T-cell (primary cell): ENCODE measurements around the gene SULT1A4. TPM values are rescaled to one million over a fixed set of nuclear protein-coding genes. Genes with fewer than 3 reads are reported as not detected.
A peak's percentile ranks its signal among the peaks of the same experiment; 100 is the strongest.
"Not testable (repeated sequence)": the region's sequence is repeated elsewhere in the genome, so short reads cannot be mapped to it uniquely, and the experiment has no call there.

Source experiments
- ATAC-seq, 4 experiments: fragments of 200-7000 bp in 3 of 4; fragments of 150-1000 bp in 1 of 4; cut with Tn5 transposase; replicated peaks in 1 of 4; 1 replicate in 3 of 4; 2 replicates in 1 of 4; pipeline ENCODE4 v1.10.0; 2021; ENCODE audit warnings: moderate library complexity in 3 of 4, mild to moderate bottlenecking in 2 of 4, moderate number of reproducible peaks in 1 of 4
- CTCF ChIA-PET, 2 donors: fragments of 300-600 bp; sonication (Branson Sonifier 250); formaldehyde crosslinking; loops; one replicate each; lab custom pipeline; 2022; ENCODE audit warnings: antibody characterized with exemption in 2 of 2; lab: Charles Lee
- POLR2A ChIA-PET, 2 donors: fragments of 300-600 bp; sonication (Branson Sonifier 250); formaldehyde crosslinking; loops; one replicate each; lab custom pipeline; 2022; ENCODE audit warnings: antibody characterized with exemption in 2 of 2; lab: Charles Lee
- DNase-seq, 35 experiments: peaks; one replicate each; pipeline versions ENCODE4 v3.0.0 to v3.0.0-alpha.2; 2013 to 2023
- H3K27ac ChIP-seq: one replicate; pipeline ENCODE4 v1.5.1; 2013; ENCODE audit warnings: low read length
- H3K27me3 ChIP-seq, 2 experiments: replicated peaks in 1 of 2; 1 replicate in 1 of 2; 2 replicates in 1 of 2; pipeline versions ENCODE4 v1.6.1 to v1.7.0; 2013; ENCODE audit warnings: low read length in 1 of 2, mixed read lengths in 1 of 2; ENCODE audit not compliant: control insufficient read depth in 2 of 2, insufficient read depth in 2 of 2; ENCODE audit errors: extremely low read depth in 1 of 2
- H3K36me3 ChIP-seq, 2 donors: 1 replicate in 1 of 2; 2 replicates in 1 of 2; pipeline versions ENCODE4 v1.6.1 to v1.7.0; 2013; ENCODE audit warnings: low read length in 1 of 2; ENCODE audit not compliant: control insufficient read depth in 2 of 2, insufficient read depth in 1 of 2; ENCODE audit errors: extremely low read depth in 1 of 2
- H3K4me1 ChIP-seq, 2 experiments: 1 replicate in 1 of 2; 2 replicates in 1 of 2; pipeline versions ENCODE4 v1.6.1 to v1.7.0; 2013; ENCODE audit warnings: low read length in 2 of 2, mixed read lengths in 1 of 2; ENCODE audit not compliant: insufficient read depth in 2 of 2, control insufficient read depth in 1 of 2; ENCODE audit errors: extremely low read depth in 1 of 2
- H3K4me3 ChIP-seq, 2 donors: 1 replicate in 1 of 2; 2 replicates in 1 of 2; pipeline versions ENCODE4 v1.5.1 to v1.7.0; 2013; ENCODE audit warnings: mild to moderate bottlenecking in 2 of 2, low read length in 1 of 2, moderate library complexity in 1 of 2; ENCODE audit not compliant: control insufficient read depth in 1 of 2; ENCODE audit errors: extremely low read depth in 1 of 2
- H3K9me3 ChIP-seq: 2 replicates; pipeline ENCODE4 v1.7.0; 2013
- H3K27ac Mint-ChIP-seq, 2 donors: one replicate each; pipeline ENCODE4 v1.8.0; 2020 to 2021; ENCODE audit warnings: mild to moderate bottlenecking in 2 of 2, mixed read lengths in 2 of 2
- H3K27me3 Mint-ChIP-seq, 2 donors: one replicate each; pipeline ENCODE4 v1.8.0; 2021 to 2022; ENCODE audit warnings: mixed read lengths in 2 of 2
- H3K36me3 Mint-ChIP-seq: one replicate; pipeline ENCODE4 v1.8.0; 2021; ENCODE audit warnings: mixed read lengths
- H3K4me1 Mint-ChIP-seq, 3 donors: one replicate each; pipeline ENCODE4 v1.8.0; 2020 to 2022; ENCODE audit warnings: mixed read lengths in 3 of 3, mild to moderate bottlenecking in 1 of 3
- H3K4me3 Mint-ChIP-seq, 3 donors: one replicate each; pipeline ENCODE4 v1.8.0; 2020 to 2022; ENCODE audit warnings: mild to moderate bottlenecking in 3 of 3, mixed read lengths in 3 of 3, moderate library complexity in 3 of 3
- H3K9me3 Mint-ChIP-seq, 3 donors: one replicate each; pipeline ENCODE4 v1.8.0; 2020 to 2022; ENCODE audit warnings: mixed read lengths in 3 of 3
- WGBS: methylation state at CpG from one replicate; pipeline ENCODE4 v1.1.5; 2013; ENCODE audit warnings: missing lambda C conversion rate; ENCODE audit not compliant: insufficient coverage; 5-methylcytosine and 5-hydroxymethylcytosine counted together
- total RNA-seq, 35 experiments: library from RNA in 6 of 35; stranded (reverse) in 6 of 35; fragments of 120-200 nt in 1 of 35; gene quantifications; one replicate each; pipeline versions ENCODE4 v1.2.1 to v1.2.4 and lab custom pipeline; 2013 to 2026

Gene SULT1A4
- total RNA-seq, 5 donors from 2014 or later (not counting 1 experiment from before 2014, with no cell fraction given), result 1.1 to 4.4 (median 3.5) TPM

- H3K36me3 Mint-ChIP-seq, CTCF ChIA-PET, POLR2A ChIA-PET, H3K9me3 Mint-ChIP-seq, ATAC-seq, H3K4me1 ChIP-seq, H3K27me3 Mint-ChIP-seq, H3K27ac Mint-ChIP-seq, H3K4me3 ChIP-seq, H3K4me3 Mint-ChIP-seq, H3K27ac ChIP-seq, H3K4me1 Mint-ChIP-seq, H3K27me3 ChIP-seq, H3K9me3 ChIP-seq, H3K36me3 ChIP-seq: not testable (repeated sequence)
- peak in 1 of 35 experiments; percentile 21 for DNase-seq
- no CpG with 5 or more reads among the region's 2 CpGs for WGBS
These were observed 2.1 kb upstream of the SULT1A4 start for GRCh38 chr16:29457660-29458059.

GRCh38 chr16:29460647-29461030 lies 926 bp downstream of the SULT1A4 start:
- DNase-seq, H3K4me1 ChIP-seq, H3K9me3 ChIP-seq, ATAC-seq, H3K9me3 Mint-ChIP-seq, H3K27me3 ChIP-seq, H3K4me1 Mint-ChIP-seq, H3K27ac Mint-ChIP-seq, POLR2A ChIA-PET, H3K27ac ChIP-seq, H3K27me3 Mint-ChIP-seq, CTCF ChIA-PET, H3K4me3 Mint-ChIP-seq, H3K4me3 ChIP-seq, H3K36me3 ChIP-seq, H3K36me3 Mint-ChIP-seq: not testable (repeated sequence)
- no CpG with 5 or more reads among the region's 9 CpGs for WGBS

GRCh38 chr16:29465985-29466824 lies 6.5 kb downstream of the SULT1A4 start:
- H3K4me1 Mint-ChIP-seq, H3K4me3 ChIP-seq, H3K36me3 ChIP-seq, POLR2A ChIA-PET, DNase-seq, H3K9me3 ChIP-seq, H3K4me3 Mint-ChIP-seq, H3K27ac ChIP-seq, CTCF ChIA-PET, H3K27ac Mint-ChIP-seq, H3K36me3 Mint-ChIP-seq, H3K27me3 ChIP-seq, H3K9me3 Mint-ChIP-seq, H3K4me1 ChIP-seq, H3K27me3 Mint-ChIP-seq: not testable (repeated sequence)
- WGBS, result no CpG with 5 or more reads among the region's 57 CpGs
- peak; percentile 61 to 79 (median 64) for ATAC-seq

- CTCF ChIA-PET, H3K4me1 Mint-ChIP-seq, H3K27me3 ChIP-seq, H3K27ac Mint-ChIP-seq, H3K9me3 ChIP-seq, H3K9me3 Mint-ChIP-seq, H3K36me3 Mint-ChIP-seq, H3K27me3 Mint-ChIP-seq, H3K36me3 ChIP-seq, H3K4me3 Mint-ChIP-seq, H3K27ac ChIP-seq, H3K4me1 ChIP-seq, H3K4me3 ChIP-seq, POLR2A ChIA-PET, DNase-seq: not testable (repeated sequence)
- ATAC-seq, result peak; percentile 53 to 66 (median 62)
- no CpG with 5 or more reads among the region's 33 CpGs for WGBS
These were observed 7.2 kb downstream of the SULT1A4 start for GRCh38 chr16:29466904-29467303.

GRCh38 chr16:29467654-29468366 lies 8.1 kb downstream of the SULT1A4 start:
- CTCF ChIA-PET, H3K4me3 Mint-ChIP-seq, ATAC-seq, H3K27ac Mint-ChIP-seq, H3K4me1 Mint-ChIP-seq, H3K27me3 ChIP-seq, H3K4me3 ChIP-seq, H3K4me1 ChIP-seq, H3K9me3 ChIP-seq, H3K27ac ChIP-seq, H3K36me3 Mint-ChIP-seq, H3K36me3 ChIP-seq, H3K27me3 Mint-ChIP-seq, POLR2A ChIA-PET, DNase-seq, H3K9me3 Mint-ChIP-seq: not testable (repeated sequence)
- no CpG with 5 or more reads among the region's 10 CpGs for WGBS

- H3K36me3 ChIP-seq, H3K4me1 Mint-ChIP-seq, H3K4me1 ChIP-seq, H3K27me3 ChIP-seq, POLR2A ChIA-PET, H3K9me3 ChIP-seq, H3K36me3 Mint-ChIP-seq, H3K9me3 Mint-ChIP-seq, CTCF ChIA-PET, H3K27me3 Mint-ChIP-seq: not testable (repeated sequence)
- no CpG with 5 or more reads among the region's 6 CpGs for WGBS
- ATAC-seq (peak; percentile 60 to 73 (median 66)), DNase-seq (peak in 31 of 35 experiments; percentile 0 to 59 (median 25))
- H3K27ac ChIP-seq, result peak overlapping the region; percentile 38
- peak overlapping the region in 2 of 3 donors; percentile 28 to 53 for H3K4me3 Mint-ChIP-seq
- peak overlapping the region in 1 of 2 donors; percentile 23 for H3K4me3 ChIP-seq
- peak overlapping the region in 1 of 2 donors; percentile 66 for H3K27ac Mint-ChIP-seq
These were observed 9.9 kb downstream of the SULT1A4 start for GRCh38 chr16:29469660-29470059.
